Ureter (tissue), 1 donor: Measurements from ENCODE around the gene PLA2G12A. TPM values are rescaled to one million over a fixed set of nuclear protein-coding genes. Genes with fewer than 3 reads are reported as not detected.
"Not testable (repeated sequence)": the region's sequence is repeated elsewhere in the genome, so short reads cannot be mapped to it uniquely, and the experiment has no call there.

Source experiments
- DNase-seq: peaks from one replicate; pipeline ENCODE4 v3.0.0-alpha.2; 2020; ENCODE audit warnings: low spot score
- total RNA-seq: library from RNA; stranded (reverse); gene quantifications from one replicate; pipeline ENCODE4 v1.2.4, GENCODE V29; 2023
- donor health status: DM: yes; HTN: yes; CAD: no.

PLA2G12A gene
- total RNA-seq, 1 donor from 2014 or later = 30.9 TPM

DNA sequence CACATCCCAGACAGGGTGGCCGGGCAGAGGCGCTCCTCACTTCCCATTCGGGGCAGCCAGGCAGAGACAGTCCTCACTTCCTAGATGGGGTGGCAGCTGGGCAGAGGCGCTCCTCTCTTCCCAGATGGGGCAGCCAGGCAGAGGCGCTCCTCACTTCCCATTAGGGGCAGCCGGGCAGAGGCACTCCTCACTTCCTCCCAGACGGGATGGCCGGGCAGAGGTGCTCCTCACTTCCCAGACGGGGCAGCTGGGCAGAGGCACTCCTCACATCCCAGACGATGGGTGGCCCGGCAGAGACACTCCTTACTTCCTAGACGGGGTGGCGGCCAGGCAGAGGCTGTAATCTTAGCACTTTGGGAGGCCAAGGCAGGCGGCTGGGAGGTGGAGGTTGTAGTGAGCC, 50.9 kb downstream of the PLA2G12A start:
- not testable (repeated sequence) for DNase-seq

GRCh38 chr4:109678472-109678871, 51.4 kb downstream of the PLA2G12A start:
- not testable (repeated sequence) for DNase-seq

DNA sequence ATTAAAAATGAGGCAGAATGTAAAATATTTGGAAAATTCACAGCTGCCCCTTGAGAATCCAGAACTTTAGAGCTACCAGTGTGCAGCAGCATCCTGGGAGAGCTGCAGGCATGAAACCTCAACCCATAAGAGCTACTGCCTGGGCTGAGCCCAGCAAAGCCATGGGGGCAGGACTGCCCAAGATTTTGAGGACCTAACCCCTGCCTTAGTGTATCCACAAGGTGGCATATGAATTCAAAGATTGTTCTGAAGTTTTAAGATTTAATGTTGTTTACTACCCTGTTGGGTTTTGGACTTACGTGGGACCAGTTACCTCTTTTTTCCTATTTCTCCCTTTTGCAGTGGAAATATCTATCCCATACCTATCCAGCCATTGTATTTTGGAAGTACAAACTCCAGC, 53.0 kb downstream of the PLA2G12A start:
- no peak for DNase-seq

DNA sequence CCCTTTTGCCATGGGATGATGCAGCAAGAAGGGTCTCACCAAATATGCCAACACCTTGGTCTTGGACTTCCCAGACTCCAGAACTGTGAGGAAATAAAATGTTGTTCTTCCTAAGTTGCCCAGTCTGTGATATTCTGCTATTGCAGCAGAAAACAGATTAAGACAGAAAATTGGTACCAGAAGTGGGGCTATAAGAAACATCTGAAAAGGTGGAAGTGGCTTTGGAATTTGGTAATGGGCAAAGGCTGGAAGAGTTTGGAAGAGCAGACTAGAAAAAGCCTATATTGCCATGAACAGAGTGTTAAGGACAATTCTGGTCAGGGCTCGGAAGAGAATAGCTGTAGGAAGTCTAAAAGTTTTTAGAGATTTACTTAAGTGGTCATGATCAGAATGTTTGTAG, 54.0 kb downstream of the PLA2G12A start:
- DNase-seq = no peak

- DNase-seq = no peak
Observed at GRCh38 chr4:109675181-109675580, 54.7 kb downstream of the PLA2G12A start.

GRCh38 chr4:109673303-109673702, 56.6 kb downstream of the PLA2G12A start:
- DNase-seq = no peak

DNA sequence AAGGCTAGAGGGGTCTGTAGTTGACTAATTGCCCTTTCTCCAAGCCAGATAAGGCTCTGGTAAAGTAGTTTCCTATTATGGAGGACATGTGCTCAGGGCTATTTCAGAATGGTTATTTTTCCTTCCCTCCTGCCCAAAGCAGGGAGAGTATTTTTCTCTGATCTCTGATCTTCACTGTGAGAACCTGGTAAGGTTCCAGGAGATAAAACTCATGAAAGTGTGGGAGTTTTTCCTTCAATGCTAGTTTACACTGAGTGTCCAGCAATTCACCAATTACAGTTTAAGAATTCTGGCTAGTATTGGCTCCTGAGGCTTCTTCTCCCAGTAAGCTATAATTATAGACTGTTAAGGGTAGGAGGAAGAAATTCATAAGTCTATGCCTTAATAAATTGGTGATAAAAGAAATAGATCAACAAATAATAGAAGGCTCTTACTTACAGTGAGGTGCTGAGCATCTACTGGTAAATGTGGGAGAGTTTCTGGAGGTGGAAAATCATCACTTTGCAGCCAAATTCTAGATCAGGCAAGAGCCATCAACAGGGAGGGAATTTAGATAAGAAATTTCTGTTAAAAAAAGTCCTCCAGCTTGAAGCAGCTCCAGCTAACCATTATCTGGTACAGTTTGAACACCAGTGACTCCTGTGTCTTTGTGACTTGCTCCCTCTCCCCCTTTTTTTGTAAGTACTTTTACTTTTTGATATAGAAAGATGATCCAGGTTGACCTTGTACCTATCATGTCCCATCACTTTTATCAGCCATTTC, 57.5 kb downstream of the PLA2G12A start:
- no peak for DNase-seq

DNA sequence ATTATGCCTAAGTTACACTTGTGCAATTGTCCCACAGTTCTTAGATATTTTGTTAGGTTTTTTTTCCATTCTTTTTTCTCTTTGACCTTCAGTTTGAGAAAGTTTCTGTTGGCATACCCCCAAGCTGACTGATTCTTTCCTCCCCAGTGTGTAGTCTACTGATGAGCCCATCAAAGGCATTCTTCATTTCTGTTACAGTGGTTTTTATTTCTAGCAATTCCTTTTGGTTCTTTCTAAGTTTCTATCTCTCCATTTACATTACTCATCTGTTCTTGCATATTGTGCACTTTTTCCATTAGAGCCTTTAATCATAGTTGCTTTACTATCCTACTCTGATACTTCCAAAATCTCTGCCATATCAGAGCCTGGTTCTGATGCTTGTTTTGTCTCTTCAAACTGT, 58.5 kb downstream of the PLA2G12A start:
- no peak for DNase-seq

- no peak for DNase-seq
Observed at GRCh38 chr4:109665783-109666485, 63.9 kb downstream of the PLA2G12A start.

DNA sequence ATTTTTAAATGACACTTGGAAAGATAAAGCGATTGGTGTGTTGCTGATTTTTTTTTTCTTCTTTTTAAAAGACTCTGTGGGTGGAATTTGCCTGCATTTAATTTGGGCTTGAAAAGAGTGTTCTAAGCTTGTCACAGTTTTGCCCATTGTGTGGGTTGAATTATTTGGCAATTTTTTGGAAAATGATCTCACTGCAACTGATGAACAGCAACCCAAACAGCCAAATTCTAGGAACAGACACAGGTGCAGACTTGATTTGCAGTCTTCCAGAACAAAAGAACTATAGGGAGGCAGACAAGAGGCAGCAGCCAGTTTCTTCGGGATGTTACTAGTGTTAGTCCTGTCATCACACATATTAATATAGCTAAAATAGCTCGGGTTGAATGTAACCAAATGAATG, 67.1 kb downstream of the PLA2G12A start:
- DNase-seq = no peak

- no peak for DNase-seq
Observed at GRCh38 chr4:109662116-109662515, 67.8 kb downstream of the PLA2G12A start.

Other genes starting within 250 kb of the PLA2G12A start
- gene MCUB, start 169.8 kb downstream of the PLA2G12A start, total RNA-seq = 9.0 TPM
- 24.5 TPM for gene CASP6, start 26.6 kb downstream of the PLA2G12A start, total RNA-seq
- gene CFI, start 71.9 kb upstream of the PLA2G12A start, total RNA-seq = 21.3 TPM
- gene GAR1, start 85.7 kb upstream of the PLA2G12A start, total RNA-seq = 23.9 TPM
- gene RRH, start 97.9 kb upstream of the PLA2G12A start, total RNA-seq = 0.34 TPM
- 0.65 TPM for gene LRIT3, start 118.0 kb upstream of the PLA2G12A start, total RNA-seq
- 0.23 TPM for gene EGF, start 182.8 kb upstream of the PLA2G12A start, total RNA-seq